HepG2 (cell line): ENCODE data around the gene COA3. TPM values are rescaled to one million over a fixed set of nuclear protein-coding genes. Genes with fewer than 3 reads are reported as not detected.

Experiments
- EP300 ChIP-seq, 3 experiments: sonication (generic) in 1 of 3; formaldehyde crosslinking in 1 of 3; IDR thresholded peaks; 2 replicates each; pipeline versions ENCODE4 v1.5.1 to v1.6.1; 2011 to 2020; ENCODE audit warnings: low read depth in 2 of 3, low read length in 2 of 3, borderline replicate concordance in 1 of 3, improper control_type of control experiment in 1 of 3, mild to moderate bottlenecking in 1 of 3, missing genetic modification reagents in 1 of 3, moderate library complexity in 1 of 3
- KLF11 ChIP-seq: IDR thresholded peaks from 2 replicates; pipeline ENCODE4 v1.6.1; 2016; ENCODE audit warnings: missing compliant biosample characterization
- MIXL1 ChIP-seq: IDR thresholded peaks from 2 replicates; pipeline ENCODE4 v1.6.1; 2016
- MYNN ChIP-seq: sonication (generic); formaldehyde crosslinking; IDR thresholded peaks from 2 replicates; pipeline ENCODE4 v1.4.0; 2020; ENCODE audit warnings: mild to moderate bottlenecking, low read depth, missing genetic modification reagents
- NRL ChIP-seq: sonication (generic); formaldehyde crosslinking; IDR thresholded peaks from 2 replicates; pipeline ENCODE4 v1.5.0; 2020; ENCODE audit warnings: missing genetic modification reagents, mild to moderate bottlenecking, moderate library complexity, borderline replicate concordance
- PAWR ChIP-seq: sonication (generic); formaldehyde crosslinking; IDR thresholded peaks from 2 replicates; pipeline ENCODE4 v1.4.0; 2020; ENCODE audit warnings: missing genetic modification reagents, mild to moderate bottlenecking, borderline replicate concordance
- SMAD9 ChIP-seq: sonication (generic); formaldehyde crosslinking; IDR thresholded peaks from 2 replicates; pipeline ENCODE4 v1.5.1; 2020; ENCODE audit warnings: mild to moderate bottlenecking, missing genetic modification reagents
- TBX2 ChIP-seq: sonication (generic); formaldehyde crosslinking; IDR thresholded peaks from 2 replicates; pipeline ENCODE4 v1.5.0; 2020; ENCODE audit warnings: missing genetic modification reagents, mild to moderate bottlenecking, borderline replicate concordance
- ZBTB2 ChIP-seq: sonication (generic); formaldehyde crosslinking; IDR thresholded peaks from 2 replicates; pipeline ENCODE4 v1.8.0; 2022; ENCODE audit warnings: low read depth, missing genetic modification reagents
- ZNF207 ChIP-seq: fragments of 450-650 bp; IDR thresholded peaks from 2 replicates; pipeline ENCODE4 v1.6.1; 2016; ENCODE audit warnings: antibody characterized with exemption, borderline replicate concordance
- ZNF256 ChIP-seq: sonication (generic); formaldehyde crosslinking; conservative IDR thresholded peaks from 2 replicates; pipeline ENCODE4 v1.4.0; 2020; ENCODE audit warnings: missing genetic modification reagents
- ZNF281 ChIP-seq: sonication (generic); formaldehyde crosslinking; IDR thresholded peaks from 2 replicates; pipeline ENCODE4 v1.4.0; 2020; ENCODE audit warnings: missing genetic modification reagents, borderline replicate concordance
- ZNF30 ChIP-seq: sonication (generic); formaldehyde crosslinking; IDR thresholded peaks from 2 replicates; pipeline ENCODE4 v1.5.0; 2020; ENCODE audit warnings: mild to moderate bottlenecking, missing genetic modification reagents
- ZNF337 ChIP-seq: sonication (generic); formaldehyde crosslinking; IDR thresholded peaks from 2 replicates; pipeline ENCODE4 v1.5.1; 2020; ENCODE audit warnings: missing genetic modification reagents, low read depth, mild to moderate bottlenecking, borderline replicate concordance
- ZUFSP ChIP-seq: sonication (generic); formaldehyde crosslinking; IDR thresholded peaks from 2 replicates; pipeline ENCODE4 v1.9.0; 2021; ENCODE audit warnings: missing genetic modification reagents, mild to moderate bottlenecking, borderline replicate concordance
- ZXDC ChIP-seq: sonication (generic); formaldehyde crosslinking; IDR thresholded peaks from 2 replicates; pipeline ENCODE4 v1.5.0; 2020; ENCODE audit warnings: mild to moderate bottlenecking, missing genetic modification reagents
- polyA plus RNA-seq, 8 experiments: library from polyadenylated mRNA; depleted of rRNA in 3 of 8; stranded (reverse) in 7 of 8; unstranded in 1 of 8; fragments of >200 nt; fragmentation: Illumina TruSeq in 4 of 8; extraction: Trizol in 4 of 8; gene quantifications; 2 replicates each; pipeline versions ENCODE4 v1.2.1 to v1.2.3, GENCODE V29; 2011 to 2016; ENCODE audit warnings: low read depth in 4 of 8, missing spikeins in 1 of 8, mixed read lengths in 1 of 8; ENCODE audit not compliant: insufficient read depth in 1 of 8
- total RNA-seq, 5 experiments: library from RNA; depleted of rRNA; stranded (reverse); fragments of >200 nt; fragmentation: Illumina TruSeq; extraction: Trizol; gene quantifications; 2 replicates each; pipeline ENCODE4 v1.2.3, GENCODE V29; 2016; ENCODE audit warnings: low read depth in 1 of 5
- TF ChIP-seq, protein P1 (sequence below): IDR thresholded peaks from 2 replicates; pipeline ENCODE4 v1.6.1; 2016; ENCODE audit warnings: missing compliant biosample characterization, missing genetic modification reagents, borderline replicate concordance

Gene COA3
- total and polyA plus RNA-seq, 2 of the 13 experiments (the other 11 are each of a cell fraction or from before 2014, with no cell fraction given) = 133 to 202 TPM

DNA sequence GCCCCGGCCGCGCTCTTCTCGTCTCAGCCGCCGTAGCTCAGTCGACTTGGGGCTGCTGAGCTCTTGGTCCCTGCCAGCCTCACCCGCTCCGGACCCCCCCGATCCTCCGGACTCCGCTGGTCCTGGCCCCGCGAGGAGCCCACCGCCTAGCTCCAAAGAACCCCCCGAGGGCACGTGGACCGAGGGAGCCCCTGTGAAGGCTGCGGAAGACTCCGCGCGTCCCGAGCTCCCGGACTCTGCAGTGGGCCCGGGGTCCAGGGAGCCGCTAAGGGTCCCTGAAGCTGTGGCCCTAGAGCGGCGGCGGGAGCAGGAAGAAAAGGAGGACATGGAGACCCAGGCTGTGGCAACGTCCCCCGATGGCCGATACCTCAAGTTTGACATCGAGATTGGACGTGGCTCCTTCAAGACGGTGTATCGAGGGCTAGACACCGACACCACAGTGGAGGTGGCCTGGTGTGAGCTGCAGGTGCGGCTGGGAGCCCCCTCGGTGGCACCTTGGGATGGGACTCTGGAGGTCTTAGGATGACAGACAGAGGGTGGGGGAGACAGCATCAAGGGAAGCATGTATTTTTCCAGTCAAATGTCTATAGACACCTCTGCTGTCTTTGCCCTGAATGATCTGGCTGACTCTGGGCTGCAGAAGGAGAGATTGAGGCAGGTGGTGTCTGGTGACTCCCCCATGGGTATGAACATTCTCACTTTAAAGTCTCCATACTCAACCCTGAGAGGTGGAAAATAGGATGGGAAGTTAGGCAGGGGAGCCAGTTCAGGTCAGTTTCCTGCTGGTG, 17.5 kb downstream of the COA3 start (continued):
- TF ChIP-seq ZUFSP (CRISPR knock-in tag) = no peak
- TF ChIP-seq NRL (CRISPR knock-in tag) = 0 out of 2 replicates have a peak, but pooled peaks have one; percentile 47
- no peak for TF ChIP-seq SMAD9 (CRISPR knock-in tag)
- no peak for TF ChIP-seq ZNF281 (CRISPR knock-in tag)
- 0 out of 2 replicates have a peak, but pooled peaks have one; percentile 30 for TF ChIP-seq TBX2 (CRISPR knock-in tag)
- no peak for TF ChIP-seq ZBTB2 (CRISPR knock-in tag)
- TF ChIP-seq, protein P1, sequence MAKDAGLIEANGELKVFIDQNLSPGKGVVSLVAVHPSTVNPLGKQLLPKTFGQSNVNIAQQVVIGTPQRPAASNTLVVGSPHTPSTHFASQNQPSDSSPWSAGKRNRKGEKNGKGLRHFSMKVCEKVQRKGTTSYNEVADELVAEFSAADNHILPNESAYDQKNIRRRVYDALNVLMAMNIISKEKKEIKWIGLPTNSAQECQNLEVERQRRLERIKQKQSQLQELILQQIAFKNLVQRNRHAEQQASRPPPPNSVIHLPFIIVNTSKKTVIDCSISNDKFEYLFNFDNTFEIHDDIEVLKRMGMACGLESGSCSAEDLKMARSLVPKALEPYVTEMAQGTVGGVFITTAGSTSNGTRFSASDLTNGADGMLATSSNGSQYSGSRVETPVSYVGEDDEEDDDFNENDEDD = no peak
- TF ChIP-seq EP300 (IDR thresholded peaks at IDR 0.05; ENCODE audit: low read depth in 2 of 2, low read length in 2 of 2) = no peak
- no peak; the same call in 1 of the 2 replicates for TF ChIP-seq EP300 (CRISPR knock-in tag; IDR thresholded peaks at IDR 0.05; ENCODE audit: borderline replicate concordance)
- TF ChIP-seq ZNF30 (CRISPR knock-in tag) = 0 out of 2 replicates have a peak, but pooled peaks have one; percentile 22
- TF ChIP-seq KLF11 (CRISPR knock-in tag) = peak; percentile 54; the same call in 1 of the 2 replicates
- TF ChIP-seq PAWR (CRISPR knock-in tag) = no peak
- 0 out of 2 replicates have a peak, but pooled peaks have one; percentile 51 for TF ChIP-seq MYNN (CRISPR knock-in tag)
- no peak for TF ChIP-seq ZNF337 (CRISPR knock-in tag)
- TF ChIP-seq ZNF256 (CRISPR knock-in tag) = no peak
- TF ChIP-seq ZNF207 = no peak
- no peak for TF ChIP-seq ZXDC (CRISPR knock-in tag)
- no peak for TF ChIP-seq MIXL1 (CRISPR knock-in tag)
